ENCODE data around the gene CD36. TPM values are rescaled to one million over a fixed set of nuclear protein-coding genes. Genes with fewer than 3 reads are reported as not detected.

Gene CD36
- total RNA-seq, 6 experiments from 2014 or later = 14.0 to 73.8 (median 34.7) TPM

DNA sequence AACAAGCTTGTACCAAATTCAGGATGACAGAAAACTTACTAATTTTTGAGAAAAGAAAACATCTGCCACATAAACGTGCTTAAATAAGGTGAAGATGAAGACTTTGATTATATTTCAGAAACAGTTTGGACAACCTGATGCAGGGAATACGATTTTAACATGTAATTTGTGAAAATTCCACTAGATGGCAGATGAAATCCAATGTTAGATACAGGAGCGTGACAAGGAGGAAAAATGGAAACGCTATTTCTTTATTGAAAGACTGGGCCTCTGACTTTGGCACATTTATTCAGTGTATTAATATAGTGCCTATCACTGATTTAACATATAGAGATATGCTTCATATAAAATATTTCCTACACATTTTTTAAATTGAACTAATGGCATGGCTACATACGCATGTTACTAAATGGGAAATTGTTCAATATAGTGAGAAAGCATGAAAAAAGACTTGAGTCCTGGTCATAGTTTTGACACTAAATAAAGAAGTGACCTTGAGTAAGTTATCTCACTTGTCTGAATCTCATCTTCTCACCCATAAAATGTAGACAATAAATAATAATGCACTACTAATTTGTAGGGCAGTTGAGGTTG is 60.7 kb downstream of the CD36 start:
- peaks cover 0 to 6% (median 0%) of the 10 kb centered on the region in 4 donors for H3K4me1 ChIP-seq
- DNase-seq (no peak), ATAC-seq (peak; percentile 69 to 83 (median 80))
- no peaks in the 10 kb centered on the region for H3K27me3 ChIP-seq
- intact Hi-C loops (cut with DNase I) = no loop called here
- 15% methylated on average over 5 of the region's 5 CpGs for WGBS (ENCODE audit: insufficient coverage, low coverage, low lambda C conversion rate, missing lambda C conversion rate)
- H3K27ac ChIP-seq = no peak overlapping the region
- no peak overlapping the region for H3K4me3 ChIP-seq
- TF ChIP-seq, protein P1, sequence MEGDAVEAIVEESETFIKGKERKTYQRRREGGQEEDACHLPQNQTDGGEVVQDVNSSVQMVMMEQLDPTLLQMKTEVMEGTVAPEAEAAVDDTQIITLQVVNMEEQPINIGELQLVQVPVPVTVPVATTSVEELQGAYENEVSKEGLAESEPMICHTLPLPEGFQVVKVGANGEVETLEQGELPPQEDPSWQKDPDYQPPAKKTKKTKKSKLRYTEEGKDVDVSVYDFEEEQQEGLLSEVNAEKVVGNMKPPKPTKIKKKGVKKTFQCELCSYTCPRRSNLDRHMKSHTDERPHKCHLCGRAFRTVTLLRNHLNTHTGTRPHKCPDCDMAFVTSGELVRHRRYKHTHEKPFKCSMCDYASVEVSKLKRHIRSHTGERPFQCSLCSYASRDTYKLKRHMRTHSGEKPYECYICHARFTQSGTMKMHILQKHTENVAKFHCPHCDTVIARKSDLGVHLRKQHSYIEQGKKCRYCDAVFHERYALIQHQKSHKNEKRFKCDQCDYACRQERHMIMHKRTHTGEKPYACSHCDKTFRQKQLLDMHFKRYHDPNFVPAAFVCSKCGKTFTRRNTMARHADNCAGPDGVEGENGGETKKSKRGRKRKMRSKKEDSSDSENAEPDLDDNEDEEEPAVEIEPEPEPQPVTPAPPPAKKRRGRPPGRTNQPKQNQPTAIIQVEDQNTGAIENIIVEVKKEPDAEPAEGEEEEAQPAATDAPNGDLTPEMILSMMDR (IDR thresholded peaks at IDR 0.05) = peak; percentile 54 to 73 (median 68)
- no peak for TF ChIP-seq POLR2A (IDR thresholded peaks at IDR 0.05)
- no peaks in the 10 kb centered on the region for H3K9me3 ChIP-seq
- no peaks in the 10 kb centered on the region for H3K36me3 ChIP-seq

DNA sequence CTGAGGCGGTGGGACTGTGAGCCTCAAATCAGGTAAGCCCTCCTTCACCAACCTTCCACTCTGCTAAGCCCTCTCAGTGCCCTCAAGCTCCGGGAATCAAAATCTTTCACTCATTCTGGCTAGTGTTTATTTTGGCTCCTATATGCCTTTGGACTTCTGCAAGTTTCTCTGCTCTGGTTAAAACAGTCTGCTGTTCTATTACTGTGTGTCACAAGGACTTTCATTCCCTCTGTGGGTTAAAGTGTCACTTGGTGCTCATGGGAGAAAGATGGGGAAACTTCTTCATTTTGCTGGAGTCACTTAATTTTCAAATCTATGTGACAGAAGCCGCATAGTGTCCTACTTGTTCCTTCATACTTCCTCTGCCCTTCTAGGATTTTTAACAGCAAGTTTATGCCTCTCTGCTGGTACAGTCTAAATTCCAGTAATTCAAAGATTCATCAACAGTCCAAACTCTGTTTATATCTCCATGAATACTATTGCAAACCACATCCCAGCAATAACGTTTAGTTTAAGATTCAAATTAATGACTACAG is 61.3 kb downstream of the CD36 start:
- ATAC-seq (peak; percentile 48 to 74 (median 54)), DNase-seq (no peak)
- Histone ChIP-seq H3K4me1 (peaks cover 0 to 6% (median 0%) of the 10 kb centered on the region in 4 donors), H3K36me3 (no peaks in the 10 kb centered on the region), H3K27ac (no peak overlapping the region), H3K9me3 (no peaks in the 10 kb centered on the region), H3K27me3 (no peaks in the 10 kb centered on the region), H3K4me3 (no peak overlapping the region)
- TF ChIP-seq POLR2A (IDR thresholded peaks at IDR 0.05) = no peak
- TF ChIP-seq, protein P1 (IDR thresholded peaks at IDR 0.05) = no peak
- WGBS (ENCODE audit: insufficient coverage, low coverage, low lambda C conversion rate, missing lambda C conversion rate) = 25% methylated on average over 4 of the region's 4 CpGs
- intact Hi-C loops (cut with DNase I) = loop anchor here in 1 of 2 donors (5.0 kb wide), 1 partner anchor 758 kb away; no protein-coding TSS in a partner anchor

DNA sequence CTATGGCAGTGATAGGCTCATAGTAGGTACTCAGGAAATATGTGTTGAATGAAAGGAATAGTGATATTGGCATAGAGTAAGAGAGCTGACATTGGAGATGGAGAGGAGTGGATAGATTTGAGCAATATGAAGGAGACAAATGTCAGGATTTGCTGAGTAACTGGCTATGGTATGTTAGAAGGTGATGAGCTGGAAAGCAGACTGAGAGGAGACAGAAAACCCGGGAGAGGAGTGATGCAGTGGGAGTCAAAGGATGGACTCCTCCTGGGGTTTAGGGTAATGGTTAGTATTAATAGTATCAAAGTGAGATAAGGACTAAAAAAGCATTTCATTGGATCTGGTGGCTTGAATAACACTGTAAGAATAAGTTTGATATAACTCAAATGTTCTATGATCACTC is 64.8 kb downstream of the CD36 start:
- Histone ChIP-seq H3K27ac (no peak overlapping the region), H3K4me3 (no peak overlapping the region), H3K4me1 (peaks cover 0 to 6% (median 0%) of the 10 kb centered on the region in 4 donors), H3K36me3 (no peaks in the 10 kb centered on the region), H3K9me3 (no peaks in the 10 kb centered on the region), H3K27me3 (no peaks in the 10 kb centered on the region)
- DNase-seq = no peak
- WGBS (ENCODE audit: insufficient coverage, low coverage, low lambda C conversion rate, missing lambda C conversion rate) = 44% methylated on average over 1 of the region's 1 CpG
- ATAC-seq = no peak
- TF ChIP-seq POLR2A (IDR thresholded peaks at IDR 0.05) = no peak
- TF ChIP-seq, protein P1 (IDR thresholded peaks at IDR 0.05) = no peak
- intact Hi-C loops (cut with DNase I) = loop anchor here in 1 of 2 donors (5.0 kb wide), 1 partner anchor 754 kb away; no protein-coding TSS in a partner anchor

DNA sequence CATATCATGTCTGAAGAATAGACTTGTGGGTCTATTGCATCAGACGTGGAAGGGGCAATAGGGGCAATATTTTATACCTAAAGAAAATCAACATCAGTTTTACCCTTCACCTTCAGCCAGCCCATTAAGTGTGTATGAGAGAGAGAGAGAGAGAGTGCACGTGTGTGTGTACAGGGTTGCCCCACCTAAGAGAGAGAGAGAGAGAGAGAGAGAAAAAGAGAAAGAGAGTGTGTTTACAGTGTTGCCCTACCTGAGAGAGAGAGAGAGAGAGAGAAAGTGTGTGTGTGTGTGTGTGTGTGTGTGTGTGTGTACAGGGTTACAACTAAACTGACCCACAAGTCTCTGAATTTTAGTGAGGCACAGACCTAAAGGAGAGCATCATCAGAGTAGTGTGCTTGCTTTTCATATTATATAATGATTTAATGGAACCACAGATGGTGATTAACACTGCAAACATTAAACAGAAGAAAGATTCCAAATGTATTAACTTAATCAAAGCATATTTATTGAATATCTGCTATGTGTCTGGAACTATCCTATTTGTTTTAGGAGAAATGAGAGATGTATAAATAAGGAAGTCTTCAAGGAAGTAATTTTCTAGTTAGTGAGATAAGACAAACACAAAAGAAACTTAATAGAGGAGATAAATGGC is 66.8 kb downstream of the CD36 start:
- H3K9me3 ChIP-seq = no peaks in the 10 kb centered on the region
- no peaks in the 10 kb centered on the region for H3K4me1 ChIP-seq
- intact Hi-C loops (cut with DNase I) = no loop called here
- ATAC-seq (no peak), DNase-seq (no peak)
- no peak overlapping the region for H3K27ac ChIP-seq
- no peaks in the 10 kb centered on the region for H3K27me3 ChIP-seq
- no peak overlapping the region for H3K4me3 ChIP-seq
- TF ChIP-seq POLR2A (IDR thresholded peaks at IDR 0.05) = no peak
- TF ChIP-seq, protein P1 (IDR thresholded peaks at IDR 0.05) = no peak
- 30% methylated on average over 2 of the region's 2 CpGs for WGBS (ENCODE audit: insufficient coverage, low coverage, low lambda C conversion rate, missing lambda C conversion rate)
- H3K36me3 ChIP-seq = no peaks in the 10 kb centered on the region

Measured in right lobe of liver (tissue), 6 donors.